Erythroblast (primary cell): ENCODE results near the gene RNF8.

Experiments used
- GATA1 ChIP-seq: IDR thresholded peaks from 2 replicates; pipeline ENCODE4 v1.6.1; 2011; ENCODE audit warnings: low read depth, mild to moderate bottlenecking, control low read depth, low read length, moderate library complexity
- POLR2A ChIP-seq: IDR thresholded peaks from 2 replicates; pipeline ENCODE4 v1.6.1; 2011; ENCODE audit warnings: mild to moderate bottlenecking, low read length

GRCh38 chr6:37309692-37310091 lies 44.1 kb upstream of the RNF8 start:
- TF ChIP-seq POLR2A, result no peak
- TF ChIP-seq GATA1, result no peak
